H1 (cell line): ENCODE data around the gene CISD1. TPM values are rescaled to one million over a fixed set of nuclear protein-coding genes. Genes with fewer than 3 reads are reported as not detected.

Experiments used
- CTCF ChIA-PET: fragments of 300-600 bp; sonication (Branson Sonifier 250); formaldehyde crosslinking; loops from one replicate; lab custom pipeline; 2021; ENCODE audit not compliant: partially characterized antibody; lab: Charles Lee
- POLR2A ChIA-PET: fragments of 300-600 bp; sonication (Branson Sonifier 250); formaldehyde crosslinking; loops from one replicate; lab custom pipeline; 2021; ENCODE audit warnings: inconsistent platforms; ENCODE audit not compliant: partially characterized antibody; lab: Charles Lee
- DNase-seq, 2 experiments: peaks; one replicate each; pipeline versions ENCODE4 v3.0.0 to v3.0.0-alpha.2; 2010 to 2022; ENCODE audit warnings: low spot score in 2 of 2, low read depth in 1 of 2, mixed read lengths in 1 of 2
- FAIRE-seq: peaks from 2 replicates; lab custom pipeline; 2011; peaks lifted over from hg19 to GRCh38; lab: Jason Lieb, UNC
- H2AFZ ChIP-seq: 2 replicates; pipeline ENCODE4 v1.8.1; 2012; ENCODE audit warnings: low read length, inconsistent platforms
- H2AK5ac ChIP-seq: 2 replicates; pipeline ENCODE4 v1.6.1; 2013; ENCODE audit warnings: low read depth, low read length
- H2BK120ac ChIP-seq: replicated peaks from 2 replicates; pipeline ENCODE3; 2013; ENCODE audit warnings: low read depth, low read length, inconsistent platforms
- H2BK12ac ChIP-seq: 2 replicates; pipeline ENCODE4 v1.6.1; 2013; ENCODE audit warnings: low read depth, low read length
- H2BK15ac ChIP-seq: 2 replicates; pipeline ENCODE4 v1.6.1; 2013; ENCODE audit warnings: low read length
- H2BK20ac ChIP-seq: 2 replicates; pipeline ENCODE4 v1.6.1; 2013; ENCODE audit warnings: low read length
- H2BK5ac ChIP-seq: 2 replicates; pipeline ENCODE4 v1.6.1; 2013; ENCODE audit warnings: low read depth, low read length
- H3K14ac ChIP-seq: 2 replicates; pipeline ENCODE4 v1.6.1; 2013; ENCODE audit warnings: inconsistent platforms; ENCODE audit not compliant: insufficient read length
- H3K18ac ChIP-seq: 2 replicates; pipeline ENCODE4 v1.6.1; 2013; ENCODE audit warnings: low read length; ENCODE audit errors: extremely low read depth
- H3K23ac ChIP-seq: 2 replicates; pipeline ENCODE4 v1.6.1; 2013; ENCODE audit warnings: inconsistent platforms; ENCODE audit not compliant: insufficient read length
- H3K23me2 ChIP-seq: 2 replicates; pipeline ENCODE4 v1.6.1; 2013; ENCODE audit warnings: low read depth, low read length
- H3K27ac ChIP-seq: 2 replicates; pipeline ENCODE4 v1.6.1; 2011; ENCODE audit warnings: low read depth, low read length, inconsistent platforms
- H3K27me3 ChIP-seq, 4 experiments: replicated peaks in 1 of 4; 1 replicate in 1 of 4; 2 replicates in 3 of 4; pipeline versions ENCODE4 v1.6.1 to v1.8.1; 2011 to 2013; ENCODE audit warnings: low read length in 3 of 4, mild to moderate bottlenecking in 3 of 4, inconsistent platforms in 2 of 4, mixed read lengths in 2 of 4, moderate library complexity in 1 of 4; ENCODE audit not compliant: control insufficient read depth in 3 of 4, insufficient read depth in 3 of 4; ENCODE audit errors: extremely low read depth in 1 of 4
- H3K36me3 ChIP-seq, 4 experiments: 2 replicates each; pipeline versions ENCODE4 v1.6.1 to v1.8.1; 2011 to 2013; ENCODE audit warnings: mild to moderate bottlenecking in 4 of 4, low read length in 3 of 4, moderate library complexity in 2 of 4, control low read depth in 1 of 4, inconsistent platforms in 1 of 4; ENCODE audit not compliant: insufficient read depth in 4 of 4, control insufficient read depth in 2 of 4
- H3K4ac ChIP-seq: replicated peaks from 2 replicates; pipeline ENCODE3; 2013; ENCODE audit warnings: low read length, low read depth, mixed read lengths, inconsistent platforms; ENCODE audit not compliant: insufficient read length
- H3K4me1 ChIP-seq, 4 experiments: replicated peaks in 1 of 4; 1 replicate in 1 of 4; 2 replicates in 3 of 4; pipeline versions ENCODE4 v1.6.1 to v1.8.1; 2011 to 2013; ENCODE audit warnings: low read length in 3 of 4, inconsistent platforms in 2 of 4, mixed read lengths in 1 of 4; ENCODE audit not compliant: insufficient read depth in 4 of 4, control insufficient read depth in 3 of 4
- H3K4me2 ChIP-seq, 2 experiments: 2 replicates each; pipeline versions ENCODE4 v1.6.1 to v1.8.1; 2011 to 2013; ENCODE audit warnings: low read depth in 2 of 2, low read length in 2 of 2, control low read depth in 1 of 2, inconsistent platforms in 1 of 2, mild to moderate bottlenecking in 1 of 2; ENCODE audit not compliant: insufficient read depth in 1 of 2
- H3K4me3 ChIP-seq, 4 experiments: fragments of 200-600, 300-600 bp in 1 of 4; sonication (generic), shearing (Covaris generic), sonication (Bioruptor Twin) in 1 of 4; 2 replicates each; pipeline versions ENCODE4 v1.5.1 to v1.8.1; 2011 to 2016; ENCODE audit warnings: low read length in 4 of 4, low read depth in 3 of 4, control low read depth in 2 of 4, inconsistent platforms in 2 of 4, mild to moderate bottlenecking in 2 of 4, mixed read lengths in 1 of 4, moderate library complexity in 1 of 4; ENCODE audit not compliant: insufficient read depth in 2 of 4; ENCODE audit errors: extremely low read depth in 1 of 4
- H3K56ac ChIP-seq: replicated peaks from 2 replicates; pipeline ENCODE3; 2013; ENCODE audit warnings: low read depth, mild to moderate bottlenecking, mixed read lengths, low read length, inconsistent platforms; ENCODE audit not compliant: insufficient read length
- H3K79me1 ChIP-seq: 2 replicates; pipeline ENCODE4 v1.6.1; 2013; ENCODE audit warnings: low read depth, low read length, control low read depth
- H3K79me2 ChIP-seq, 2 experiments: 2 replicates each; pipeline versions ENCODE4 v1.6.1 to v1.8.1; 2012 to 2013; ENCODE audit warnings: low read length in 2 of 2, mild to moderate bottlenecking in 2 of 2, inconsistent platforms in 1 of 2; ENCODE audit not compliant: insufficient read depth in 2 of 2, control insufficient read depth in 1 of 2
- H3K9ac ChIP-seq, 4 experiments: replicated peaks in 1 of 4; 1 replicate in 1 of 4; 2 replicates in 3 of 4; pipeline versions ENCODE4 v1.6.1 to v1.8.1; 2011 to 2013; ENCODE audit warnings: low read depth in 3 of 4, low read length in 3 of 4, control low read depth in 2 of 4, mild to moderate bottlenecking in 2 of 4, moderate library complexity in 2 of 4, inconsistent platforms in 1 of 4; ENCODE audit errors: extremely low read depth in 1 of 4
- H3K9me3 ChIP-seq, 2 experiments: 2 replicates each; pipeline versions ENCODE4 v1.6.1 to v1.8.1; 2012 to 2013; ENCODE audit warnings: mild to moderate bottlenecking in 2 of 2, moderate library complexity in 2 of 2, control low read depth in 1 of 2, inconsistent platforms in 1 of 2, low read depth in 1 of 2, low read length in 1 of 2, mixed read lengths in 1 of 2; ENCODE audit not compliant: insufficient read depth in 2 of 2
- H4K20me1 ChIP-seq, 2 experiments: replicated peaks in 1 of 2; 2 replicates each; pipeline versions ENCODE3 to v1.8.1; 2011 to 2013; ENCODE audit warnings: inconsistent platforms in 2 of 2, low read length in 2 of 2, mild to moderate bottlenecking in 1 of 2; ENCODE audit not compliant: insufficient read depth in 2 of 2, control insufficient read depth in 1 of 2
- H4K5ac ChIP-seq: 2 replicates; pipeline ENCODE4 v1.6.1; 2013; ENCODE audit warnings: low read length, low read depth, mixed read lengths, inconsistent platforms; ENCODE audit not compliant: insufficient read length
- H4K8ac ChIP-seq: 2 replicates; pipeline ENCODE4 v1.8.0; 2013; ENCODE audit warnings: mild to moderate bottlenecking, moderate library complexity, low read length, inconsistent platforms; ENCODE audit not compliant: insufficient read depth; ENCODE audit errors: extremely low read depth
- H4K91ac ChIP-seq: replicated peaks from 2 replicates; pipeline ENCODE3; 2013; ENCODE audit warnings: low read length, mixed read lengths, inconsistent platforms; ENCODE audit not compliant: insufficient read length
- ATF2 ChIP-seq: IDR thresholded peaks from 2 replicates; pipeline ENCODE4 v1.6.1; 2012; ENCODE audit warnings: low read length, inconsistent platforms
- CBX5 ChIP-seq: fragments of 300-800, 300-1000 bp; sonication (generic); IDR thresholded peaks from 2 replicates; pipeline ENCODE4 v1.7.1; 2016; ENCODE audit warnings: antibody characterized with exemption, low read length, low read depth
- CHD2 ChIP-seq: IDR thresholded peaks from 2 replicates; pipeline ENCODE4 v1.6.1; 2012; ENCODE audit warnings: low read length, improper control_type of control experiment
- POLR2AphosphoS5 ChIP-seq: IDR thresholded peaks from 2 replicates; pipeline ENCODE4 v1.6.1; 2011; ENCODE audit warnings: low read depth, low read length
- SP2 ChIP-seq: IDR thresholded peaks from 2 replicates; pipeline ENCODE4 v1.6.1; 2012; ENCODE audit warnings: mild to moderate bottlenecking, low read length, inconsistent platforms
- TBP ChIP-seq: IDR thresholded peaks from 2 replicates; pipeline ENCODE4 v1.6.1; 2011; ENCODE audit warnings: low read depth, low read length, improper control_type of control experiment
- WGBS, 2 experiments: shearing (Covaris generic) in 1 of 2; methylation state at CpG; one replicate each; pipeline versions ENCODE4 v1.1.6 to v1.1.7; 2013 to 2015; ENCODE audit warnings: low lambda C conversion rate in 2 of 2, mixed read lengths in 2 of 2, inconsistent platforms in 1 of 2, low coverage in 1 of 2, missing lambda C conversion rate in 1 of 2; ENCODE audit not compliant: insufficient replicate concordance in 2 of 2, insufficient coverage in 1 of 2, insufficient read length in 1 of 2; ENCODE audit errors: extremely low coverage in 1 of 2, missing lambda C conversion rate in 1 of 2; 5-methylcytosine and 5-hydroxymethylcytosine counted together
- polyA plus RNA-seq, 7 experiments: library from polyadenylated mRNA; depleted of rRNA in 3 of 7; stranded (reverse) in 5 of 7; unstranded in 2 of 7; fragments of >200 nt in 5 of 7; fragments of 200-250 nt in 2 of 7; gene quantifications; 1 replicate in 5 of 7; 2 replicates in 1 of 7; 4 replicates in 1 of 7; pipeline versions ENCODE4 v1.2.1 to v1.2.3, GENCODE V29; 2011 to 2013; ENCODE audit warnings: missing spikeins in 2 of 7, mixed read lengths in 2 of 7
- total RNA-seq: library from RNA; stranded (reverse); fragmentation: NEBNext Ultra II Directional; extraction: Animal tissue kit (Norgen Biotek cat#: 25700); gene quantifications from 2 replicates; pipeline ENCODE4 v1.2.1, GENCODE V29; 2021

CISD1 gene
- total and polyA plus RNA-seq, 2 of the 8 experiments (the other 6 are each of a cell fraction or from before 2014, with no cell fraction given) = 22.6 to 43.2 TPM

- H4K20me1 ChIP-seq = no peaks in the 10 kb centered on the region
- H3K79me2 ChIP-seq = no peaks in the 10 kb centered on the region
- no peak overlapping the region for H2AFZ ChIP-seq
- H2BK20ac ChIP-seq = no peak overlapping the region
- no peak overlapping the region for H3K14ac ChIP-seq
- H3K27me3 ChIP-seq = no peaks in the 10 kb centered on the region
- no peak overlapping the region for H3K4me3 ChIP-seq
- no peak for FAIRE-seq
- H3K18ac ChIP-seq = no peak overlapping the region
- no peak overlapping the region for H3K9ac ChIP-seq
- POLR2A ChIA-PET = interaction anchor here (0.7 kb wide), 1 partner anchor 48 kb away, joined by 3 read pairs; no protein-coding TSS in a partner anchor
- H3K4ac ChIP-seq = no peak overlapping the region
- no peak overlapping the region for H3K56ac ChIP-seq
- no peak overlapping the region for H3K27ac ChIP-seq
- no peak overlapping the region for H2BK5ac ChIP-seq
- H2BK12ac ChIP-seq = no peak overlapping the region
- no peaks in the 10 kb centered on the region for H3K36me3 ChIP-seq
- CTCF ChIA-PET = interaction anchor here (0.7 to 1.6 kb wide), 2 partner anchors 11 to 64 kb away, joined by 3 to 5 read pairs; no protein-coding TSS in a partner anchor
- no peak overlapping the region for H3K4me2 ChIP-seq
- no peaks in the 10 kb centered on the region for H3K23me2 ChIP-seq
- 91% methylated on average over 2 of the region's 2 CpGs; no CpG with 5 or more reads in 1 of the 2 experiments for WGBS, 2 experiments
- no peak overlapping the region for H2BK120ac ChIP-seq
- no peak overlapping the region for H4K5ac ChIP-seq
- H2BK15ac ChIP-seq = no peak overlapping the region
- TF ChIP-seq TBP (no peak), POLR2AphosphoS5 (no peak), CHD2 (no peak), SP2 (no peak), CBX5 (no peak), ATF2 (no peak)
- TF ChIP-seq, all 59 proteins: peak for 0
- Histone ChIP-seq H2AK5ac (no peak overlapping the region), H3K79me1 (no peaks in the 10 kb centered on the region), H4K91ac (no peak overlapping the region), H3K23ac (no peak overlapping the region), H3K9me3 (no peaks in the 10 kb centered on the region; a peak in 1 of 4 replicates), H4K8ac (no peak overlapping the region), H3K4me1 (no peaks in the 10 kb centered on the region; a peak in 1 of 7 replicates)
- no peak for DNase-seq
Observed at GRCh38 chr10:58225654-58226053, 43.3 kb upstream of the CISD1 start.
